ENCODE measurements around the gene SYT17.

Gene SYT17

GRCh38 chr16:19167710-19168370 lies at the start of gene SYT17:
Gene SYT17 (plus strand): TSS chr16:19168240. CDS start chr16:19168647, 407 bp downstream.
- DNase-seq (ENCODE audit: low read depth): no peak

GRCh38 chr16:19118938-19119431 lies 49.1 kb upstream of the SYT17 start:
- DNase-seq (ENCODE audit: low read depth): peak; percentile 82

GRCh38 chr16:19119564-19119963 lies 48.5 kb upstream of the SYT17 start:
- DNase-seq (ENCODE audit: low read depth): peak; percentile 67

GRCh38 chr16:19123535-19124178 lies 44.4 kb upstream of the SYT17 start:
- DNase-seq (ENCODE audit: low read depth): no peak

- DNase-seq (ENCODE audit: low read depth): no peak
Observed at GRCh38 chr16:19126300-19126699, 41.7 kb upstream of the SYT17 start.

- DNase-seq (ENCODE audit: low read depth): no peak
Observed at GRCh38 chr16:19127205-19127604, 40.8 kb upstream of the SYT17 start.

- no peak for DNase-seq (ENCODE audit: low read depth)
Observed at GRCh38 chr16:19127674-19128131, 40.3 kb upstream of the SYT17 start.

- no peak for DNase-seq (ENCODE audit: low read depth)
Observed at GRCh38 chr16:19128454-19129200, 39.4 kb upstream of the SYT17 start.

GRCh38 chr16:19130385-19130784 lies 37.7 kb upstream of the SYT17 start:
- no peak for DNase-seq (ENCODE audit: low read depth)

GRCh38 chr16:19130852-19131824 lies 36.9 kb upstream of the SYT17 start:
- no peak for DNase-seq (ENCODE audit: low read depth)

- DNase-seq (ENCODE audit: low read depth): no peak
Observed at GRCh38 chr16:19131825-19132218, 36.2 kb upstream of the SYT17 start.

GRCh38 chr16:19132255-19132654 lies 35.8 kb upstream of the SYT17 start:
- no peak for DNase-seq (ENCODE audit: low read depth)

- no peak for DNase-seq (ENCODE audit: low read depth)
Observed at GRCh38 chr16:19132898-19133297, 35.1 kb upstream of the SYT17 start.

GRCh38 chr16:19133600-19133999 lies 34.4 kb upstream of the SYT17 start:
- no peak for DNase-seq (ENCODE audit: low read depth)

- no peak for DNase-seq (ENCODE audit: low read depth)
Observed at GRCh38 chr16:19135201-19135842, 32.7 kb upstream of the SYT17 start.

GRCh38 chr16:19135896-19136438 lies 32.1 kb upstream of the SYT17 start:
- no peak for DNase-seq (ENCODE audit: low read depth)

- DNase-seq (ENCODE audit: low read depth): no peak
Observed at GRCh38 chr16:19136549-19137196, 31.4 kb upstream of the SYT17 start.

- DNase-seq (ENCODE audit: low read depth): no peak
Observed at GRCh38 chr16:19137201-19138128, 30.6 kb upstream of the SYT17 start.

GRCh38 chr16:19138601-19139000 lies 29.4 kb upstream of the SYT17 start:
- DNase-seq (ENCODE audit: low read depth): no peak
